Measurements from ENCODE around the gene TAPBP. TPM values are rescaled to one million over a fixed set of nuclear protein-coding genes. Genes with fewer than 3 reads are reported as not detected.

Gene TAPBP
- polyA plus RNA-seq, 3 donors: 138 to 228 (median 141) TPM

- WGBS (ENCODE audit: insufficient coverage): no CpG with 5 or more reads among the region's 4 CpGs
- Histone ChIP-seq H3K4me1 (ENCODE audit: control insufficient read depth in 1 of 2, insufficient read depth in 2 of 2, low read length in 2 of 2) (no peaks in the 10 kb centered on the region), H3K4me2 (replicated peaks; ENCODE audit: extremely low read depth, low read length, poor library complexity, severe bottlenecking) (no peak overlapping the region), H3K79me2 (ENCODE audit: insufficient read depth, low read length) (no peaks in the 10 kb centered on the region), H3K27me3 (ENCODE audit: control insufficient read depth in 2 of 2, insufficient read depth in 2 of 2, low read length in 2 of 2) (no peaks in the 10 kb centered on the region), H3K27ac (ENCODE audit: low read depth in 1 of 2, low read length in 2 of 2) (no peak overlapping the region), H3K4me3 (replicated peaks in 1 of 3; ENCODE audit: low read depth in 2 of 3, low read length in 3 of 3) (no peak overlapping the region), H3K36me3 (replicated peaks in 1 of 2; ENCODE audit: control insufficient read depth in 1 of 2, insufficient read depth in 2 of 2, low read length in 2 of 2) (no peaks in the 10 kb centered on the region), H2AFZ (ENCODE audit: insufficient read depth, low read depth, low read length, poor library complexity, severe bottlenecking) (no peak overlapping the region), H3K9ac (ENCODE audit: insufficient read depth, low read length, poor library complexity, severe bottlenecking) (no peak overlapping the region), H3K9me3 (replicated peaks in 1 of 2; ENCODE audit: control insufficient read depth in 1 of 2, insufficient read depth in 1 of 2, low read length in 2 of 2) (no peaks in the 10 kb centered on the region), H4K20me1 (ENCODE audit: insufficient read depth, low read length) (no peaks in the 10 kb centered on the region)
- Mint-ChIP-seq H3K27me3 (ENCODE audit: low read depth in 3 of 3) (peaks cover 2 to 3% (median 2%) of the 10 kb centered on the region in 3 donors), H3K9me3 (no peaks in the 10 kb centered on the region), H3K4me3 (no peak overlapping the region), H3K4me1 (peaks cover 3% of the 10 kb centered on the region), H3K36me3 (no peaks in the 10 kb centered on the region), H3K27ac (no peak overlapping the region)
- intact Hi-C loops (cut with micrococcal nuclease): no loop called here
- TF ChIP-seq CTCF (IDR thresholded peaks at IDR 0.05): no peak
- DNase-seq: no peak
Measured at GRCh38 chr6:33335916-33336315, 22.0 kb upstream of the TAPBP start.

GRCh38 chr6:33333666-33334065 lies 19.8 kb upstream of the TAPBP start:
- H3K4me1 Mint-ChIP-seq: peaks cover 3% of the 10 kb centered on the region

More at GRCh38 chr6:33333666-33334065, 19.8 kb upstream of the TAPBP start:
- Histone ChIP-seq H3K9ac (ENCODE audit: insufficient read depth, low read length, poor library complexity, severe bottlenecking) (no peak overlapping the region), H3K4me2 (replicated peaks; ENCODE audit: extremely low read depth, low read length, poor library complexity, severe bottlenecking) (no peak overlapping the region), H3K4me3 (replicated peaks in 1 of 3; ENCODE audit: low read depth in 2 of 3, low read length in 3 of 3) (no peak overlapping the region), H3K27ac (ENCODE audit: low read depth in 1 of 2, low read length in 2 of 2) (no peak overlapping the region), H2AFZ (ENCODE audit: insufficient read depth, low read depth, low read length, poor library complexity, severe bottlenecking) (no peak overlapping the region), H3K4me1 (ENCODE audit: control insufficient read depth in 1 of 2, insufficient read depth in 2 of 2, low read length in 2 of 2) (no peaks in the 10 kb centered on the region), H3K79me2 (ENCODE audit: insufficient read depth, low read length) (no peaks in the 10 kb centered on the region), H3K27me3 (ENCODE audit: control insufficient read depth in 2 of 2, insufficient read depth in 2 of 2, low read length in 2 of 2) (no peaks in the 10 kb centered on the region), H3K36me3 (replicated peaks in 1 of 2; ENCODE audit: control insufficient read depth in 1 of 2, insufficient read depth in 2 of 2, low read length in 2 of 2) (no peaks in the 10 kb centered on the region), H4K20me1 (ENCODE audit: insufficient read depth, low read length) (no peaks in the 10 kb centered on the region), H3K9me3 (replicated peaks in 1 of 2; ENCODE audit: control insufficient read depth in 1 of 2, insufficient read depth in 1 of 2, low read length in 2 of 2) (no peaks in the 10 kb centered on the region)
- no peaks in the 10 kb centered on the region for H3K36me3 Mint-ChIP-seq
- no CpG with 5 or more reads among the region's 4 CpGs for WGBS (ENCODE audit: insufficient coverage)
- TF ChIP-seq CTCF (IDR thresholded peaks at IDR 0.05): no peak
- H3K27ac Mint-ChIP-seq: no peak overlapping the region
- DNase-seq: no peak
- intact Hi-C loops (cut with micrococcal nuclease): no loop called here
- peaks cover 0 to 8% (median 4%) of the 10 kb centered on the region in 3 donors for H3K27me3 Mint-ChIP-seq (ENCODE audit: low read depth in 3 of 3)
- no peak overlapping the region for H3K4me3 Mint-ChIP-seq
- no peaks in the 10 kb centered on the region for H3K9me3 Mint-ChIP-seq
